Activated T-cell treated with anti-CD3 and anti-CD28 coated beads, Interleukin-2, amount 50 U/mL, for 24 hours (primary cell): ENCODE results near the gene PTPRS.
A peak's percentile ranks its signal among the peaks of the same experiment; 100 is the strongest.
"Not testable (repeated sequence)": the region's sequence is repeated elsewhere in the genome, so short reads cannot be mapped to it uniquely, and the experiment has no call there.

Experiments
- DNase-seq: peaks from one replicate; pipeline ENCODE4 v3.0.0-alpha.2; 2020
- H3K27ac Mint-ChIP-seq: 2 replicates; pipeline ENCODE4 v1.8.0; 2020; ENCODE audit warnings: mild to moderate bottlenecking, mixed read lengths
- H3K27me3 Mint-ChIP-seq: 2 replicates; pipeline ENCODE4 v1.8.0; 2020; ENCODE audit warnings: mixed read lengths
- H3K36me3 Mint-ChIP-seq: 2 replicates; pipeline ENCODE4 v1.8.0; 2020; ENCODE audit warnings: low read depth, mixed read lengths
- H3K4me1 Mint-ChIP-seq: 2 replicates; pipeline ENCODE4 v1.8.0; 2020; ENCODE audit warnings: low read depth, mixed read lengths
- H3K4me3 Mint-ChIP-seq: 2 replicates; pipeline ENCODE4 v1.8.0; 2020; ENCODE audit warnings: mild to moderate bottlenecking, moderate library complexity, mixed read lengths
- H3K9me3 Mint-ChIP-seq: 2 replicates; pipeline ENCODE4 v1.8.0; 2020; ENCODE audit warnings: mixed read lengths

PTPRS gene

GRCh38 chr19:5340637-5341447 lies at the start of gene PTPRS:
Gene PTPRS, minus strand, starts transcription at chr19:5340812. Its CDS starts 54,672 bp downstream, at chr19:5286140.
- H3K36me3 Mint-ChIP-seq = no peaks in the 10 kb centered on the region
- no peak within 1 kb of the TSS for H3K27ac Mint-ChIP-seq
- H3K4me1 Mint-ChIP-seq = peaks cover 19% of the 10 kb centered on the region
- DNase-seq = peak; percentile 80
- peaks cover 65% of the 10 kb centered on the region for H3K27me3 Mint-ChIP-seq
- no peaks in the 10 kb centered on the region for H3K9me3 Mint-ChIP-seq
- peak within 1 kb of the TSS; percentile 59 for H3K4me3 Mint-ChIP-seq

GRCh38 chr19:5389353-5389752 lies 48.7 kb upstream of the PTPRS start:
- no peak overlapping the region for H3K27ac Mint-ChIP-seq
- no peaks in the 10 kb centered on the region for H3K4me1 Mint-ChIP-seq
- no peaks in the 10 kb centered on the region for H3K36me3 Mint-ChIP-seq
- H3K27me3 Mint-ChIP-seq = peaks cover 73% of the 10 kb centered on the region
- no peak overlapping the region for H3K4me3 Mint-ChIP-seq
- DNase-seq = no peak
- H3K9me3 Mint-ChIP-seq = peaks cover 12% of the 10 kb centered on the region

GRCh38 chr19:5387472-5387871 lies 46.9 kb upstream of the PTPRS start:
- Mint-ChIP-seq H3K9me3 (peaks cover 15% of the 10 kb centered on the region), H3K27me3 (peaks cover 57% of the 10 kb centered on the region), H3K4me1 (no peaks in the 10 kb centered on the region), H3K4me3 (no peak overlapping the region), H3K27ac (no peak overlapping the region), H3K36me3 (no peaks in the 10 kb centered on the region)
- no peak for DNase-seq

- H3K27me3 Mint-ChIP-seq = peaks cover 52% of the 10 kb centered on the region
Measured at GRCh38 chr19:5386841-5387240, 46.2 kb upstream of the PTPRS start.

GRCh38 chr19:5381197-5381596 lies 40.6 kb upstream of the PTPRS start:
- H3K27me3 Mint-ChIP-seq = peaks cover 36% of the 10 kb centered on the region
- H3K4me3 Mint-ChIP-seq, H3K36me3 Mint-ChIP-seq, DNase-seq, H3K27ac Mint-ChIP-seq, H3K9me3 Mint-ChIP-seq, H3K4me1 Mint-ChIP-seq: not testable (repeated sequence)

More at GRCh38 chr19:5386841-5387240, 46.2 kb upstream of the PTPRS start:
- H3K9me3 Mint-ChIP-seq = peaks cover 17% of the 10 kb centered on the region
- no peak overlapping the region for H3K4me3 Mint-ChIP-seq
- no peak overlapping the region for H3K27ac Mint-ChIP-seq
- no peaks in the 10 kb centered on the region for H3K4me1 Mint-ChIP-seq
- H3K36me3 Mint-ChIP-seq = no peaks in the 10 kb centered on the region
- no peak for DNase-seq

GRCh38 chr19:5380215-5380919 lies 39.8 kb upstream of the PTPRS start:
- H3K36me3 Mint-ChIP-seq = no peaks in the 10 kb centered on the region
- H3K9me3 Mint-ChIP-seq = peaks cover 8% of the 10 kb centered on the region
- H3K4me1 Mint-ChIP-seq = no peaks in the 10 kb centered on the region
- no peak for DNase-seq
- no peak overlapping the region for H3K4me3 Mint-ChIP-seq
- peaks cover 33% of the 10 kb centered on the region for H3K27me3 Mint-ChIP-seq
- no peak overlapping the region for H3K27ac Mint-ChIP-seq

GRCh38 chr19:5376928-5377327 lies 36.3 kb upstream of the PTPRS start:
- H3K36me3 Mint-ChIP-seq = no peaks in the 10 kb centered on the region
- no peak overlapping the region for H3K27ac Mint-ChIP-seq
- peaks cover 4% of the 10 kb centered on the region for H3K9me3 Mint-ChIP-seq
- no peak overlapping the region for H3K4me3 Mint-ChIP-seq
- peaks cover 32% of the 10 kb centered on the region for H3K27me3 Mint-ChIP-seq
- no peaks in the 10 kb centered on the region for H3K4me1 Mint-ChIP-seq
- no peak for DNase-seq

GRCh38 chr19:5372572-5373200 lies 32.1 kb upstream of the PTPRS start:
- Mint-ChIP-seq H3K4me3 (no peak overlapping the region), H3K36me3 (no peaks in the 10 kb centered on the region), H3K27me3 (peaks cover 27% of the 10 kb centered on the region), H3K27ac (no peak overlapping the region), H3K4me1 (no peaks in the 10 kb centered on the region), H3K9me3 (no peaks in the 10 kb centered on the region)
- no peak for DNase-seq

GRCh38 chr19:5369962-5370367 lies 29.4 kb upstream of the PTPRS start:
- Mint-ChIP-seq H3K4me1 (no peaks in the 10 kb centered on the region), H3K27ac (no peak overlapping the region), H3K36me3 (no peaks in the 10 kb centered on the region), H3K4me3 (no peak overlapping the region), H3K9me3 (no peaks in the 10 kb centered on the region), H3K27me3 (peaks cover 13% of the 10 kb centered on the region)
- peak; percentile 72 for DNase-seq

- H3K36me3 Mint-ChIP-seq = no peaks in the 10 kb centered on the region
- DNase-seq = no peak
- no peaks in the 10 kb centered on the region for H3K4me1 Mint-ChIP-seq
- H3K9me3 Mint-ChIP-seq = no peaks in the 10 kb centered on the region
- H3K27me3 Mint-ChIP-seq = peaks cover 10% of the 10 kb centered on the region
- no peak overlapping the region for H3K4me3 Mint-ChIP-seq
- H3K27ac Mint-ChIP-seq = no peak overlapping the region
Measured at GRCh38 chr19:5369304-5369703, 28.7 kb upstream of the PTPRS start.

- no peaks in the 10 kb centered on the region for H3K9me3 Mint-ChIP-seq
- no peak for DNase-seq
Measured at GRCh38 chr19:5367530-5368133, 27.0 kb upstream of the PTPRS start.

GRCh38 chr19:5365905-5366304 lies 25.3 kb upstream of the PTPRS start:
- Mint-ChIP-seq H3K36me3 (no peaks in the 10 kb centered on the region), H3K27me3 (peaks cover 18% of the 10 kb centered on the region), H3K4me1 (no peaks in the 10 kb centered on the region), H3K27ac (no peak overlapping the region), H3K9me3 (no peaks in the 10 kb centered on the region), H3K4me3 (no peak overlapping the region)
- DNase-seq = no peak

More at GRCh38 chr19:5367530-5368133, 27.0 kb upstream of the PTPRS start:
- H3K27ac Mint-ChIP-seq = no peak overlapping the region
- no peaks in the 10 kb centered on the region for H3K4me1 Mint-ChIP-seq
- no peaks in the 10 kb centered on the region for H3K36me3 Mint-ChIP-seq
- no peak overlapping the region for H3K4me3 Mint-ChIP-seq
- peaks cover 14% of the 10 kb centered on the region for H3K27me3 Mint-ChIP-seq

- no peak for DNase-seq
- peaks cover 27% of the 10 kb centered on the region for H3K27me3 Mint-ChIP-seq
- no peak overlapping the region for H3K27ac Mint-ChIP-seq
- no peaks in the 10 kb centered on the region for H3K9me3 Mint-ChIP-seq
- H3K36me3 Mint-ChIP-seq = no peaks in the 10 kb centered on the region
- H3K4me3 Mint-ChIP-seq = no peak overlapping the region
- no peaks in the 10 kb centered on the region for H3K4me1 Mint-ChIP-seq
Measured at GRCh38 chr19:5364674-5365073, 24.1 kb upstream of the PTPRS start.

GRCh38 chr19:5361839-5362238 lies 21.2 kb upstream of the PTPRS start:
- not testable (repeated sequence) for H3K4me1 Mint-ChIP-seq, H3K9me3 Mint-ChIP-seq, H3K27ac Mint-ChIP-seq, DNase-seq, H3K4me3 Mint-ChIP-seq, H3K36me3 Mint-ChIP-seq
- peaks cover 54% of the 10 kb centered on the region for H3K27me3 Mint-ChIP-seq
